Lower lobe of right lung (tissue), 2 donors: ENCODE results near the gene PRMT6. TPM values are rescaled to one million over a fixed set of nuclear protein-coding genes. Genes with fewer than 3 reads are reported as not detected.
A peak's percentile ranks its signal among the peaks of the same experiment; 100 is the strongest.
"Not testable (repeated sequence)": the region's sequence is repeated elsewhere in the genome, so short reads cannot be mapped to it uniquely, and the experiment has no call there.

Source experiments
- ATAC-seq, 2 donors: fragments of 200-7000 bp; cut with Tn5 transposase; one replicate each; pipeline ENCODE4 v1.9.1; 2020 to 2022; ENCODE audit warnings: mild to moderate bottlenecking in 2 of 2, moderate library complexity in 2 of 2
- DNase-seq: peaks from one replicate; pipeline ENCODE4 v3.0.0-alpha.2; 2020
- H3K27ac ChIP-seq: fragments of 200-600 bp; one replicate; pipeline ENCODE4 v1.8.0; 2022
- H3K27me3 ChIP-seq: fragments of 200-600 bp; one replicate; pipeline ENCODE4 v1.8.0; 2022; ENCODE audit warnings: low read depth
- H3K36me3 ChIP-seq: fragments of 200-600 bp; one replicate; pipeline ENCODE4 v1.8.0; 2022; ENCODE audit warnings: mild to moderate bottlenecking
- H3K4me1 ChIP-seq: fragments of 200-600 bp; one replicate; pipeline ENCODE4 v1.8.0; 2022
- H3K4me3 ChIP-seq: fragments of 200-600 bp; one replicate; pipeline ENCODE4 v1.8.0; 2022; ENCODE audit warnings: mild to moderate bottlenecking
- H3K9me3 ChIP-seq: fragments of 200-600 bp; one replicate; pipeline ENCODE4 v1.8.0; 2022
- CTCF ChIP-seq: fragments of 200-600 bp; IDR thresholded peaks from one replicate; pipeline ENCODE4 v1.8.0; 2022; ENCODE audit warnings: antibody characterized with exemption, mild to moderate bottlenecking
- intact Hi-C: fragments of 100-400 bp; cut with DNase I; formaldehyde crosslinking; loops from one replicate; pipeline ENCODE4 v1.11.0; 2022
- total RNA-seq: library from RNA; stranded (reverse); fragmentation: NEBNext Ultra II Directional; extraction: Animal tissue kit (Norgen Biotek cat#: 25700); gene quantifications from one replicate; pipeline ENCODE4 v1.2.1, GENCODE V29; 2021
- donor health status: DM: no; HTN: yes; CAD: no; lungs with severe emphysema.

PRMT6 gene
- total RNA-seq, 1 donor from 2014 or later: 11.4 TPM

- Histone ChIP-seq H3K4me1 (no peaks in the 10 kb centered on the region), H3K9me3 (no peaks in the 10 kb centered on the region), H3K4me3 (no peak overlapping the region), H3K36me3 (no peaks in the 10 kb centered on the region), H3K27me3 (no peaks in the 10 kb centered on the region), H3K27ac (no peak overlapping the region)
- intact Hi-C loops: no loop called here
- no peak for TF ChIP-seq CTCF
- ATAC-seq: no peak
- DNase-seq: no peak
These were observed 37.3 kb upstream of the PRMT6 start for GRCh38 chr1:107019166-107019565.

- H3K4me1 ChIP-seq, DNase-seq, ATAC-seq, intact Hi-C loops, H3K36me3 ChIP-seq, H3K4me3 ChIP-seq, H3K27ac ChIP-seq, H3K9me3 ChIP-seq, H3K27me3 ChIP-seq: not testable (repeated sequence)
These were observed 17.6 kb upstream of the PRMT6 start for GRCh38 chr1:107038874-107039273.

- DNase-seq, H3K27ac ChIP-seq, H3K36me3 ChIP-seq, ATAC-seq, H3K4me1 ChIP-seq, H3K4me3 ChIP-seq, H3K9me3 ChIP-seq, intact Hi-C loops, H3K27me3 ChIP-seq: not testable (repeated sequence)
These were observed 11.9 kb upstream of the PRMT6 start for GRCh38 chr1:107044310-107045220.

GRCh38 chr1:107047602-107048001, 8.9 kb upstream of the PRMT6 start:
- DNase-seq: no peak
- H3K4me1 ChIP-seq: no peaks in the 10 kb centered on the region
- H3K4me3 ChIP-seq: no peak overlapping the region
- no peak for TF ChIP-seq CTCF
- no peaks in the 10 kb centered on the region for H3K9me3 ChIP-seq
- H3K27me3 ChIP-seq: no peaks in the 10 kb centered on the region
- no peak for ATAC-seq
- H3K27ac ChIP-seq: no peak overlapping the region
- intact Hi-C loops: no loop called here
- no peaks in the 10 kb centered on the region for H3K36me3 ChIP-seq

GRCh38 chr1:107048241-107048640, 8.2 kb upstream of the PRMT6 start:
- intact Hi-C loops: no loop called here
- H3K4me1 ChIP-seq: no peaks in the 10 kb centered on the region
- no peaks in the 10 kb centered on the region for H3K9me3 ChIP-seq
- DNase-seq (no peak), ATAC-seq (no peak)
- no peak overlapping the region for H3K4me3 ChIP-seq
- H3K27me3 ChIP-seq: no peaks in the 10 kb centered on the region
- no peaks in the 10 kb centered on the region for H3K36me3 ChIP-seq
- no peak overlapping the region for H3K27ac ChIP-seq
- TF ChIP-seq CTCF: no peak

GRCh38 chr1:107051266-107051665, 5.2 kb upstream of the PRMT6 start:
- Histone ChIP-seq H3K4me1 (no peaks in the 10 kb centered on the region), H3K4me3 (no peak overlapping the region), H3K27ac (no peak overlapping the region), H3K36me3 (no peaks in the 10 kb centered on the region), H3K9me3 (no peaks in the 10 kb centered on the region), H3K27me3 (no peaks in the 10 kb centered on the region)
- no peak for ATAC-seq
- DNase-seq: no peak
- intact Hi-C loops: no loop called here
- no peak for TF ChIP-seq CTCF

GRCh38 chr1:107055919-107056425, 502 bp upstream of the PRMT6 start:
- H3K4me3 ChIP-seq: peak overlapping the region; percentile 97
- H3K27me3 ChIP-seq, H3K36me3 ChIP-seq, DNase-seq, intact Hi-C loops, ATAC-seq, H3K9me3 ChIP-seq: not testable (repeated sequence)
- H3K27ac ChIP-seq: peak overlapping the region; percentile 88
- H3K4me1 ChIP-seq: peaks cover 13% of the 10 kb centered on the region
